Skeletal muscle satellite cell (primary cell): ENCODE data around the gene BTBD6.

Source experiments
- H3K27me3 ChIP-seq: 2 replicates; pipeline ENCODE4 v1.7.0; 2013; ENCODE audit warnings: low read length; ENCODE audit not compliant: control insufficient read depth, insufficient read depth
- H3K36me3 ChIP-seq: 2 replicates; pipeline ENCODE4 v1.7.0; 2013; ENCODE audit warnings: mild to moderate bottlenecking, control low read depth, low read length; ENCODE audit not compliant: insufficient read depth
- H3K4me1 ChIP-seq: 2 replicates; pipeline ENCODE4 v1.7.0; 2013; ENCODE audit warnings: low read length; ENCODE audit not compliant: control insufficient read depth, insufficient read depth
- H3K4me2 ChIP-seq: 2 replicates; pipeline ENCODE4 v1.7.0; 2013; ENCODE audit warnings: mild to moderate bottlenecking, low read length
- H3K4me3 ChIP-seq: 2 replicates; pipeline ENCODE4 v1.7.0; 2013; ENCODE audit warnings: low read length
- H3K9ac ChIP-seq: 2 replicates; pipeline ENCODE4 v1.7.0; 2013; ENCODE audit warnings: mild to moderate bottlenecking, low read depth, low read length, moderate library complexity
- H3K9me3 ChIP-seq: replicated peaks from 2 replicates; pipeline ENCODE4 v1.7.0; 2013; ENCODE audit warnings: mild to moderate bottlenecking, control low read depth, low read length

The BTBD6 gene

DNA sequence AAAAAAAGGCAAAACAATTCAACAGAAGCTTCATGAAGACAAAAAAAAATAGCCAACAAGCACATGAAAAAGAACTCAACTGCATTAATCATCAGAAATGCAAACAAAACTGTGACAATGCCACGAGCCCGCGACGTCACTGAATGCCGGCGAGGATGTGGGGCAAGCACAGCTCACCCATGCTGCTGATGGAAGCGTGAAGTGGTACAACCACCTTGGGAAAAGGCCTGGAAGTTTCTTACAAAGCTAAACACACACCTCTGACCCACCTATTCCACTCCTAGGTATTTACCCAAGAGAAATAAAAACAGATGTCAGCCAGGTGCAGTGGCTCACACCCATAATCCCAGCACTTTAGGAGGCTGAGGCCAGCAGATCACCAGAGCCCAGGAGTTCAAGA lies 10.5 kb downstream of the BTBD6 start:
- peaks cover 11% of the 10 kb centered on the region for H3K4me1 ChIP-seq
- no peaks in the 10 kb centered on the region for H3K27me3 ChIP-seq
- H3K4me3 ChIP-seq, result no peak overlapping the region
- H3K9ac ChIP-seq, result no peak overlapping the region
- H3K4me2 ChIP-seq, result no peak overlapping the region
- no peaks in the 10 kb centered on the region for H3K9me3 ChIP-seq
- H3K36me3 ChIP-seq, result peaks cover 2% of the 10 kb centered on the region

DNA sequence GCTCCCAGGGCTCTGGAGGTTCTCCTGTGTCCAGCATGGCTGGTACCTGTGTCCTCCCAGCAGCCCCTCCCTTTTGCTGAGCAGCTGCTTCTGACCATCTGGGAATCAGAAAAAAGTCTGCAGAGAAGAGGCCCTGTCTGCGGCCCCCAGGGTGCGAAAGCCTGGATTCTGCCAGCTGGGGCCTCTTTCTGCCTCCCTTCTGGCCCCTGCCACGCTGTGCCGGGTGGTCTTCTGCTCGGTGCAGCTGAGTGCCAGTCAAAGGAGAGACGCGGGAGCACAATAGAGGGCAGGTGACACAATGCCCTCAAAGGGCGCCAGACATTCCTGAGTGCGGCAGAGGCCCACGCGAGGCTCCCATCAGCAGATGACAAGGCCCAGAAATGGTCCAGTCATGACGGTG lies 12.6 kb downstream of the BTBD6 start:
- H3K36me3 ChIP-seq, result peaks cover 2% of the 10 kb centered on the region
- no peak overlapping the region for H3K9ac ChIP-seq
- H3K4me2 ChIP-seq, result no peak overlapping the region
- H3K27me3 ChIP-seq, result no peaks in the 10 kb centered on the region
- H3K4me1 ChIP-seq, result no peaks in the 10 kb centered on the region
- H3K9me3 ChIP-seq, result no peaks in the 10 kb centered on the region
- H3K4me3 ChIP-seq, result no peak overlapping the region

DNA sequence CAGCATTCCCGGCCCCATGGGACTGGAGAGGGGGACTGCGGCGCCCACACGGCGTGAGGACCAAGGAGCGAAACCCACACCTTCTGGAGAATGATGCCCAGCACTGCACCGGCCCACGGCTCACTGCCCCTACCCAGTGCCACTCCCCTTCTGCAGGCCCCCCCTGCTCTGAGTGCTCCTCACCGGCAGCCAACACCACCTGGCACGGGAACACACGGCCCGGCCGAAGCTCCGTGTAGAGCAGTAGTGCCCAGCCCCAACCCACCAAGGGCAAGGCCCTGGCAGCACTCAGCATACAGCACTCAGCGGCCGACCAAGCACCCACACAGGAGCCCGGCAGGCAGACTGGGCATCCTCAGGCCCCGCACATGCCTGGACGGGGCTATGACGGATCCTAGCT lies 13.4 kb downstream of the BTBD6 start:
- Histone ChIP-seq H3K4me2 (no peak overlapping the region), H3K27me3 (no peaks in the 10 kb centered on the region), H3K9me3 (no peaks in the 10 kb centered on the region), H3K4me1 (no peaks in the 10 kb centered on the region), H3K36me3 (peaks cover 3% of the 10 kb centered on the region), H3K9ac (no peak overlapping the region), H3K4me3 (no peak overlapping the region)

DNA sequence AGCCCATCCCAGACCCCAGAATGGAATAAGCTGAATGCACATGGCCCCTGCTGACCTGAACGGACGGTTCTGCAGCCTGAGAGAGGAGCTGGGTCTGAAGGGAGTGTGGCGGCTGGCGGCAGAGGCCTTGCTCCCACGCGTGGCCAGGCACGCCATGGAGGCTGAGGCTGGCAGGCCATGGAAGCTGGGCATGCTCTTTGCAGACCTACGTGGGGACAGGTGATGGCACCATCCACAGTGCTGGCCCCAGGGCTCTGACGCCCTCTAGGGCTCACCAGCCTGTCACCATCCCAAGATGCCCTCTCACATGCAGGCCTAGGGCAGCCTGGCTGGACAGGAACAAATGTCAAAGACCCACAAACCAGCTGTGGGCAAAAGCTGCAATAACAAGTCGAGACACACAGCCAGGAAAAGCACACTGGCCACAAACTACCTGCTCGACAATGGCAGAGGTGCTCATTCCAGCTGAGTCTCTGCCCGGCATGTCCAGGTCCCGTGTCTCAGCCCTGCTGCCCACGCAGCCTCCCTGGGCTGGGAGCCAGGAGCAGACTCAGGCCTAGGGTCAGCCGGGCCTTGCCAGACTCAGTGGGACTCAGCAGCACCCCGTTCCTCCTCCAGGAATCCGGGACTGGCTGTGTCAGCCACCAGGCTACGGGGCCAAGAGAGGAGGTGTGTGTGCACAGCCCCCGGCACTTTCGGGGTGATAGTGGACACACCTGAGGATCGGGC lies 19.7 kb downstream of the BTBD6 start:
- Histone ChIP-seq H3K9me3 (no peaks in the 10 kb centered on the region), H3K4me1 (peaks cover 6% of the 10 kb centered on the region), H3K4me3 (no peak overlapping the region), H3K9ac (no peak overlapping the region), H3K4me2 (no peak overlapping the region), H3K36me3 (peaks cover 3% of the 10 kb centered on the region), H3K27me3 (no peaks in the 10 kb centered on the region)

DNA sequence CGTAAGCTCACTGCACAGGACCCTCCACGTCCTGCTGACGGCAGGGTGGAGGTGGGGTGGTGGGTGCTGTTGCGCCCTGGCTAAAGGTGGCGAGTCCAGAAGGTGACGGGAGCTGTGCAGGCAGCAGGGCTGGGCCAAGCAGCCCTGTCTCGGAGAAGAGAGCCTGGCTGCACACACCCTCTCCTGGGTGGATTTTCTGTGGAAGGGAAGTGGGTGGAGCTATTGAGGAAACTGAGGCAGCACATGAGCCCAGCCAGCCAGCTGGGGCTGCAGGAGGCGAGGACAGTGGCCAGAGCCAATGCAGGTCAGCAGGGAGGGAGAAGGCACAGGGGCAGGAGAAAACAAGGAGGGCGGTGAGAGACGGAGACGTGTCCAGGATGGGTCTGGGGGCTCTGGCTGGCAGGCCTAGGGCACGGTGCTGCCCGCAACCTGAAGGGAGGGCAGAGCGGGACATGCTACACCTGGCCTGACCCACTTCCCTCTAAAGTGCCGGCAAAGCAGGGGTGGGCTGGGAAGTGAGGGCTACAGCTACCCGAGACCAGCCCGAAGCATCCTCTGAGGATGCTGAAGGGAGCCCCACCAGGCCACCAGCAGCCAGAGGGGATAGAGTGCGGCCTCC lies 20.5 kb downstream of the BTBD6 start:
- no peak overlapping the region for H3K4me3 ChIP-seq
- H3K9me3 ChIP-seq, result no peaks in the 10 kb centered on the region
- no peak overlapping the region for H3K4me2 ChIP-seq
- H3K4me1 ChIP-seq, result peaks cover 6% of the 10 kb centered on the region
- H3K27me3 ChIP-seq, result no peaks in the 10 kb centered on the region
- H3K36me3 ChIP-seq, result peaks cover 3% of the 10 kb centered on the region
- no peak overlapping the region for H3K9ac ChIP-seq

DNA sequence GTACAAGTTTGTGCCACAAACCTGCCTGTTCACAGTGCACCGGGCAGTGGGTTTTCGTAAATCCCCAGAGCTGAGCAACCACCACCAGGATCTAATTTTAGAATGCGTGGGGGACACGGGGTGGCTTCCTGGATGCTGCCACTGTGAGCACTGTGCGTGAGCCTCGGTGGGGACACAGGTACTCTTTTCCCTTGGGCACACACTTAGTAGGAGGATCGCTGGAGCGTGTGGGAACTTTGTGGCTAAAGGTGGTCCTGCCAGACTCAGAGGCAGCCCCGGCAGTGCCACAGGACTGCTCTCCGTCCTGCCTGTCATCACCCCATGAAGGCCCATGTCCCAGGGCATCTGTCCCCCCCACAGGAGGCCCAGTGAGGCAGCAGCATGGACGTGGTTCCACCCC lies 21.1 kb downstream of the BTBD6 start:
- no peaks in the 10 kb centered on the region for H3K9me3 ChIP-seq
- no peaks in the 10 kb centered on the region for H3K27me3 ChIP-seq
- peaks cover 3% of the 10 kb centered on the region for H3K36me3 ChIP-seq
- H3K4me2 ChIP-seq, result no peak overlapping the region
- no peak overlapping the region for H3K4me3 ChIP-seq
- H3K4me1 ChIP-seq, result peaks cover 6% of the 10 kb centered on the region
- H3K9ac ChIP-seq, result no peak overlapping the region

DNA sequence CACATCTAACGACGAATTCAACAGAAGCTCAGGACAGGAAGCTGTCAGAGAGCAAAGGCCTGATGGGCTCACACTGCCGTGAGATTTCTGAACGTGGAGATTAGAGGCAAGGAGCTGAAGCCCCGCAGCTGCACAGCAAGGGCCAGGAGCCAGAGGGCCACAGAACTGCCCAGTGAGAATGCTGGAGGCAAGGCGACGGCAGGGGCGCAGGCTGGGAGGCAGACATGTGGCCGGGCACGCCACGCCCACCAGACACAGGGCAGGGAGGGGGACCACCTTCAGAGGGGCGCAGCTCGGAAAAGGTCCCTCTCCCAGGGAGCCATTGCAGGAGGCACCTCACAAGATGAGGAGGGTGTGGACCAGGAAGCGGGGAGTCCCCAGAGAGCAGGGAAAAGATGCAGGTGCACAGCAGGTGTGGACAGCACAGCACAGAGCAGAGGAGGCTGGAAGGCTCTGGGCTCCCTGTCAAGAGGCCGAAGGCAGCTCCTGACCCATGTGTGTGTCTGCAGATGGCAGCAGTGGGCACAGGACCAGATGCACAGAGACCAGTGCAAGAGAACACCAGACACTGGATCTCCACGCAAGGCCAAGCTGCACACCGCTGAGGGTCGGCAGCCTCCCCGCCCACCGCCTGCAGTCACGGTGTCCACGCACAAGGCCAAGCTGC lies 23.0 kb downstream of the BTBD6 start:
- Histone ChIP-seq H3K4me3 (no peak overlapping the region), H3K9me3 (no peaks in the 10 kb centered on the region), H3K4me1 (peaks cover 10% of the 10 kb centered on the region), H3K9ac (no peak overlapping the region), H3K36me3 (peaks cover 3% of the 10 kb centered on the region), H3K27me3 (no peaks in the 10 kb centered on the region), H3K4me2 (no peak overlapping the region)

DNA sequence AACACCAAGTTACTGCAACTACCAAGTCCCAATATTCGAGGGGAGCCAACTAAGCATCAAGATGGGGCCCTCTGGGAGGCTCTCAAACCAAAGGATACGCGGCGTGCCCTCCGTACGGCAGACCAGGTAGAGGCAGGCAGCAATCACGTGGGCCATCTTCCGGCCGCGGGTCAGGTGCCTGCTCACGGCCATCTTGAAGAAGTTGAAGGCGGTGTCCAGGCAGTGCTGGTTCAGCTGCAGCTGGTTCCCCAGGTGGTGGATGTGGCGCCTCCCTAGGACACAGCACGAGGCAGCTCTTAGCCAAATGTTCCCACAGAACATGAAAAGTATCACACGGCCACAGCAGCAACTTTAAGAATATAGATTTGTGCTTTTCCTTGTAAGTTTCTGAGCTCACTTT lies 24.3 kb downstream of the BTBD6 start:
- Histone ChIP-seq H3K9me3 (no peaks in the 10 kb centered on the region), H3K9ac (no peak overlapping the region), H3K27me3 (no peaks in the 10 kb centered on the region), H3K4me3 (no peak overlapping the region), H3K4me2 (no peak overlapping the region), H3K4me1 (peaks cover 10% of the 10 kb centered on the region), H3K36me3 (no peaks in the 10 kb centered on the region)

DNA sequence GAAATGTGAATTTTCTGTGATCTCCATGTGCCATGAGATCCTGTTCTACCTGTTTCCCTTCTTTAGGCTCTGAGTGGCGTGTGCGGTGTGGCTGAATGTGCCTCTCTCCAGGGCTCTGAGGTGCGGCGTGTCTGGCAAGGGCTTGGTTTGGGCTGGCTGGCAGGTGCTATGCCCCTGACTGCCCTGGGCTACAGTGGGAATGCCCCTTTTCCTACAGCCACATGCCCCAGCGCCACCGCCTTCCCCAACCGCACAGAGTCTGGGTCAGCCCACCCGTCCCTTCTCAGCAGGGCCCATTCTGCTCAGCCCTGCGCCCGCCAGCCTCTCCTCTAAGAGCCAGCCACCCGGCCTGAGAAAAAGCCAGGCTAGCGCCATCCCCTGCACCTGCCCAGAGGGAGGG lies 24.7 kb downstream of the BTBD6 start:
- Histone ChIP-seq H3K4me1 (peaks cover 8% of the 10 kb centered on the region), H3K9me3 (no peaks in the 10 kb centered on the region)

DNA sequence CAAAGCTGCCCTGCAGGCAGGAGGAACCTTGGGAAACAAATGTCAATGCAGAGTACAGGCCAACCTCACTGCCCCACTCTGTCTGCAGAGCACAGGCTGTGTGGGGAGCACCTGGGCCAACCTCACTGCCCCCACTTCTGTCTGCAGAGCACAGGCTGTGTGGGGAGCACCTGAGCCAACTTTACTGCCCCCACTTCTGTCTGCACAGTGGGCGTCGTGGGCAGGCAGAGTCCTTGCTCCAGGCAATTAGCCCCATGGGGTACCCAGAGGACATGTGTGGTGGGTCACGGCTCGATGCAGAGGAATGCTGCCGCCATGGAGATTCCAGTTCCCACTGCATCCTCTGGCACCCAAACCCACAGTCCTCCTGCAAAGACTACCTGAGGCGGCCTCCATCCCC lies 26.3 kb downstream of the BTBD6 start:
- Histone ChIP-seq H3K36me3 (no peaks in the 10 kb centered on the region), H3K4me2 (no peak overlapping the region), H3K9ac (no peak overlapping the region), H3K4me3 (no peak overlapping the region), H3K4me1 (peaks cover 4% of the 10 kb centered on the region), H3K27me3 (no peaks in the 10 kb centered on the region), H3K9me3 (no peaks in the 10 kb centered on the region)

More for the DNA sequence above, 24.7 kb downstream of the BTBD6 start:
- Histone ChIP-seq H3K4me2 (no peak overlapping the region), H3K4me3 (no peak overlapping the region), H3K36me3 (no peaks in the 10 kb centered on the region), H3K9ac (no peak overlapping the region), H3K27me3 (no peaks in the 10 kb centered on the region)

DNA sequence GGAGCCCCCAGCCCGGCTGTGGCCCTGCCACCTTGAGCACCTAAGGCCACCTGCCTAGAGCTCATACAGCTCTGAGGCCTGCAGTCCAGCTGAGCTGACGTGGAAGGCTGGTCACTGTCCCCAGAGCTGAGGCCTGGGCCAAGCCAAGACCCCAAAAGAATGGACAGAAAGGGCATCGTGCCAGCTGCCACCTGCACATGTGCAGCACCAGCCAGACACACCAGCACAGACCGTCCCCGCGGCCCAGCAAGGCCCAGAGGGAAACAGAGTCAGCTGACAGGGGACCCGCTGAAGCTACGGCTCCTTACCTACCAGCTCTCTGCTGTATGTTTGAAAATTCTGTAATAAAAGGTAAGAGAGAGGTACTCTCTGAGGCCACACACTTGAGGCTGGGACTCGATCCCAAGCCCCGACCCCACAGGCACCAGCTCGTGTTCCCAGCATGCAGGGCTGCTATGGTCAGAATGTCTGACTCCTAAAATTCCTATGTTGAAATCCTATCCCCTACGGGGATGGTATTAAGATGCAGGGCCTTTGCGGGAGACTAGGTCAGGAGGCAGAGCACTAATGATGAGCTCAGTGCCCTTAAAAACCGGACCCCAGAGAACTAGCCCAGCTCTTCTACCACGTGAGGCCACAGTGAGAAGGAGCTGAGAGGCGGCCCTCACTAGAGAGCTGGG lies 27.1 kb downstream of the BTBD6 start:
- Histone ChIP-seq H3K27me3 (no peaks in the 10 kb centered on the region), H3K9ac (no peak overlapping the region), H3K4me1 (peaks cover 4% of the 10 kb centered on the region), H3K4me3 (no peak overlapping the region), H3K4me2 (no peak overlapping the region), H3K9me3 (no peaks in the 10 kb centered on the region), H3K36me3 (peaks cover 2% of the 10 kb centered on the region)
